Effector memory CD4-positive, alpha-beta T cell (primary cell): ENCODE data around the gene SLC7A6.

Experiments
- DNase-seq, 3 donors: peaks; one replicate each; pipeline ENCODE4 v3.0.0-alpha.2; 2020
- H3K27ac ChIP-seq: 2 replicates; pipeline ENCODE4 v1.7.0; 2013; ENCODE audit warnings: mild to moderate bottlenecking, low read length, moderate library complexity; ENCODE audit not compliant: insufficient read depth, poor library complexity, severe bottlenecking
- H3K27me3 ChIP-seq: replicated peaks from 2 replicates; pipeline ENCODE4 v1.7.0; 2013; ENCODE audit warnings: mild to moderate bottlenecking, low read length; ENCODE audit not compliant: insufficient read depth, control insufficient read depth, poor library complexity, severe bottlenecking
- H3K36me3 ChIP-seq: 2 replicates; pipeline ENCODE4 v1.7.0; 2013; ENCODE audit warnings: mild to moderate bottlenecking, low read length, moderate library complexity; ENCODE audit not compliant: control insufficient read depth, insufficient read depth
- H3K4me1 ChIP-seq: 2 replicates; pipeline ENCODE4 v1.7.0; 2013; ENCODE audit warnings: low read length, mild to moderate bottlenecking; ENCODE audit not compliant: control insufficient read depth, insufficient read depth, poor library complexity, severe bottlenecking
- H3K4me3 ChIP-seq: 2 replicates; pipeline ENCODE4 v1.7.0; 2013; ENCODE audit warnings: low read length, low read depth, mild to moderate bottlenecking; ENCODE audit not compliant: insufficient read depth, poor library complexity, severe bottlenecking
- H3K9me3 ChIP-seq: 2 replicates; pipeline ENCODE4 v1.7.0; 2013; ENCODE audit warnings: mild to moderate bottlenecking, low read length, moderate library complexity; ENCODE audit not compliant: control insufficient read depth

SLC7A6 gene

DNA sequence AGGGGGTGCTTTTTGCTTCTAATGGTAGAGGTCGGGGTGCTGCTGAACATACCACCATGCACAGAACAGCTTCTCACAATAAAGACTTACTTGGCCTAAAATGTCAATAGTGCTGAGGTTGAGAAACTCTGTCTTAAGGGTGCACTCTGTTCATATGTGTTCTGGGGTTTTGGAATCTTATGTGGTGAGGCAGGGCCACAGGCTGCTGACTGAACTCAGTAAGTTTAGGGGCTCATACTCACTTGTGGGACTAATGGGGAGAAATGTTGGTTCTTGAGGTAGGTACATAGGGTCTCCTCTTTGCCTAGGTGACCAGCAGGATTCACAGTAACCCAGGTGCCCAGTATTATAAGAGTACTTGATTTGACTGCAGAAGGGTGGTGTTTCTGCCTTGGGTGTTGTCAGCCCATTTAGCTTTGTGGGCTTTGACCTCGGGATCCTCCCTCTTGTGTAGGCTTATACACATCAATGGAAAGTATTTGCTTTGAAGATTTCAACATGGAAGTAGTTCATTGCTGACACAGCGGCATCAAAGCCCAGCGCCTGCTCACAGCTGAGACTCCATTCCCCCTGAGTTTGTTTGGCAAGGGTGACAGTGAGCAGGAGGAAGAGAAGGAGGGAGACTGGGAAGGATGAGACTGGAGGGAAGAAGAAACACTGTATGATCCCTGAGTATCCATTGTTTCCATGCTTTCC, 17.2 kb downstream of the SLC7A6 start:
- no peak for DNase-seq
- Histone ChIP-seq H3K36me3 (no peaks in the 10 kb centered on the region), H3K9me3 (no peaks in the 10 kb centered on the region), H3K27me3 (no peaks in the 10 kb centered on the region), H3K4me1 (peaks cover 74% of the 10 kb centered on the region), H3K27ac (peak overlapping the region; percentile 49), H3K4me3 (peak overlapping the region; percentile 13)

DNA sequence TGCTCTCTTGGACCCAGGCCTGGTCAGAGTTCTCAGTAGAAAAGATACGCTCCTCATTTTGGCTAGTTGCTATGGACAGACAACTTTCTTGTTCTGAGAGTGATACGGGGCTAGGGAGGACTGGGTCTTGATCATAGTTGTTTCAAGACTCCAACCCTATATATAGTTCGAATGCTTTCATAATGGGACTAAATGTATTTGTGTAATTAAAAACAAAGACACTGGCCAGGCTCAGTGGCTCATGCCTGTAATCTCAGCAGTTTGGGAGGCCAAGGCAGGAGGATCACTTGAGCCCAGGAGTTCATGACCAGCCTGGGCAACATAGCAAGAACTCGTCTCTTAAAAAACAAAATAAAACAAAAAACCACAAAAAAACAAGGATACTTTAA, 17.7 kb downstream of the SLC7A6 start:
- H3K36me3 ChIP-seq, result no peaks in the 10 kb centered on the region
- peaks cover 74% of the 10 kb centered on the region for H3K4me1 ChIP-seq
- DNase-seq, result no peak
- peak overlapping the region; percentile 49 for H3K27ac ChIP-seq
- H3K4me3 ChIP-seq, result peak overlapping the region; percentile 13
- H3K27me3 ChIP-seq, result no peaks in the 10 kb centered on the region
- H3K9me3 ChIP-seq, result no peaks in the 10 kb centered on the region

DNA sequence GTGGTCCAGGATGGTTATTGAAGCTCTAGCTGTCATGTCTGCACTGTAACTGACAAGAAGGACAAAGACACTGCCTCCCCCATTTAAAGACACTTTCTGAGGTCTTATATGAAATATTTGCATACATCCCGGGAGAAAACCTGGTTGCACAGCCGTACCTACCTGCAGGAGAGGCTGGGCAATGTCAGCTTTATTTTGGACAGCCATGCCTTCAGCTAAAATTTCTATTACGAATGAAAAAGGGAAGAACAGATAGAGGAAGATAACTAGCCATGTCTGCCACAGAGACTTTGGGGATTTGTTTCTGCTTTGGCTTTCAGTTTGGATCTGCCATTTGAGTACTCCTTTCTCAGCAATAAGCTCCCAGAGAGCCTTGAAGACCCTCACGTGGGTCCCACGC, 19.0 kb downstream of the SLC7A6 start:
- peaks cover 86% of the 10 kb centered on the region for H3K4me1 ChIP-seq
- H3K4me3 ChIP-seq, result peak overlapping the region; percentile 40
- no peaks in the 10 kb centered on the region for H3K27me3 ChIP-seq
- H3K36me3 ChIP-seq, result no peaks in the 10 kb centered on the region
- H3K9me3 ChIP-seq, result no peaks in the 10 kb centered on the region
- DNase-seq, result no peak
- peak overlapping the region; percentile 73 for H3K27ac ChIP-seq

DNA sequence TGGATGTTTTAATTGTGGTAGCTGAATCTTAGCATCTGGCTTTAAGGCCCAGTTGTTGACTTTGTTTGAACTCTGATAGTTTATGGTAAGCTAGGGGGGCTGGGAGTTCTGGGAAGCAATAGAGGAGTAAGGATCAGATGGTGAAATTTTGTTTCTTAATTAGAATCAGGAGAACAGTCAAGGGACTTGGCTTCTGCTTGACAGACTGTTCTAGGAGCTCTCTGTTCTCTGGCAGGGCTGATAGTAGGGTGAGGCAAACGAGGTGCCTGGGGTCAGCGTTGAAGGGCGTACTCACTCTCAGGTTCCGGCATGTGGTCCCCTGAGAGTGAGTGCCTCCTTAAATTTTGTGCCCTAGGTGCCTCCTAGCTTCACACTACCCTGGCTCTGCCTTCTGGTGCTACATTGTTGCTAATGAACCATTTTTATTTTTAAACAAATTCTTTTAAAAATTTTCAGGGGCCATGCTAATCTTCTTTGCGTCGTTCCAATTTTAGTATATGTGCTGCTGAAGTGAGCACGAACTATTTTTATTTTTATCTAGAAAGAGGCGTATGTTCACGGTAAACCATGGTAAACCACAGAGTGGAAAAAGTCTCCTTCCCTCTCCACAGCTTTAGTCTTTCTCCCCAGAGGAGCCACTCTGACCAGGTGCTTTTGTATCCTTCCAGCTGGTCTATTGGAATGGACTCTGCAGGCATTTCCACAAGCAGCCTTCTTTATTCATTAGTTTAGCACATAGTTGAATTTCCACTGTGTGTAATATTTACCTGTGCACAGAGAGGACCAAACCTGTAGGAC, 19.7 kb downstream of the SLC7A6 start:
- Histone ChIP-seq H3K36me3 (no peaks in the 10 kb centered on the region), H3K4me1 (peaks cover 92% of the 10 kb centered on the region), H3K4me3 (peak overlapping the region; percentile 40), H3K27me3 (no peaks in the 10 kb centered on the region), H3K9me3 (no peaks in the 10 kb centered on the region), H3K27ac (peak overlapping the region; percentile 73)
- no peak for DNase-seq

GRCh38 chr16:68284847-68285246, 20.5 kb downstream of the SLC7A6 start:
- Histone ChIP-seq H3K4me1 (peaks cover 97% of the 10 kb centered on the region), H3K27ac (peak overlapping the region; percentile 73), H3K4me3 (peak overlapping the region; percentile 36), H3K27me3 (no peaks in the 10 kb centered on the region), H3K36me3 (no peaks in the 10 kb centered on the region), H3K9me3 (no peaks in the 10 kb centered on the region)
- DNase-seq, result no peak

GRCh38 chr16:68285683-68286082, 21.4 kb downstream of the SLC7A6 start:
- Histone ChIP-seq H3K9me3 (no peaks in the 10 kb centered on the region), H3K4me3 (peak overlapping the region; percentile 36), H3K36me3 (peaks cover 4% of the 10 kb centered on the region), H3K27me3 (no peaks in the 10 kb centered on the region), H3K27ac (peak overlapping the region; percentile 73), H3K4me1 (peaks cover 98% of the 10 kb centered on the region)
- no peak for DNase-seq

DNA sequence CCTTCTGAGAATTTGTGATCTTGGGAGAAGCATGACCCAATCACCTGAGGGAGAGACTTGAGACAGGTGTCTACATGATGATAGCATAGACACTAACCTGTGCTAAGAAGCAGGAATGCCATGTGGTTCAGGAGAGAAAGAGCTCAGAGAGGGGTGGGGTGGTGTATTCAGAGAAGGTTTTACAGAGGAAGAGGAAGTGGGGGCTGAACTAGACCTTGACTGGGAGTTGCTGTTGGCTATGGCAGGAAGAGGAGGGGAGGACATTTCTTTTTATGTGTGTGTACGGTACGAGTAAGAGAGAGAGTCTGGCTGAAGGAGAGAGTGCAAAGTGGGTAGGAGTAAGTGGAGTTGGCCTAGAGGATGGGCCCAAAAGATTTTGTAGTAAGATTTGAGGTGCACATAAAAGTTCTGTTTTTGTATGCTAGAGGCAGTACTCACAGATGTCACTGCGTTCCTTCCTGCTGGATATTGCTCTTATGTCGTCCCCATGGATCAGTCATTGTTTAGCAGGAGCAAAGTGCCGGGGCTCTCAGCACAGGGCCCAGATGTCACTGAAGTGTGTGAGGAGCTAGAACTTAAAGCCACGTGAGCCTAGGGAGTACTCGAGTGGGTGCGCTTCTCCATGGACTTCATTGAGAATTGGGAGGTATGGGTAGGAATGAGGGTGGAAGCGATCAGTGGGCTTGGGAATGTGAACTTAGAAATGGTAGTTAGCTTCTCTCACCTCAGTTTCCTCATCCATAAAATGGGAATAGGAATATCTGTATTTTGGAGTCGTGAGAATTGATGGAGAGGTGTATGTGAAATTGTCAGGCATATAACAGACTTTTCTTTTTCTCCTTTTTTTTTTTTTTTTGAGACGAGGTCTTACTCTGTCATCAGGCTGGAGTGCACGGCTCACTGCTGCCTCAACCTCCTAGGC, 22.1 kb downstream of the SLC7A6 start:
- Histone ChIP-seq H3K27ac (peak overlapping the region; percentile 73), H3K36me3 (peaks cover 10% of the 10 kb centered on the region), H3K4me3 (peak overlapping the region; percentile 36), H3K9me3 (no peaks in the 10 kb centered on the region), H3K27me3 (no peaks in the 10 kb centered on the region), H3K4me1 (peaks cover 98% of the 10 kb centered on the region)
- DNase-seq, result no peak

DNA sequence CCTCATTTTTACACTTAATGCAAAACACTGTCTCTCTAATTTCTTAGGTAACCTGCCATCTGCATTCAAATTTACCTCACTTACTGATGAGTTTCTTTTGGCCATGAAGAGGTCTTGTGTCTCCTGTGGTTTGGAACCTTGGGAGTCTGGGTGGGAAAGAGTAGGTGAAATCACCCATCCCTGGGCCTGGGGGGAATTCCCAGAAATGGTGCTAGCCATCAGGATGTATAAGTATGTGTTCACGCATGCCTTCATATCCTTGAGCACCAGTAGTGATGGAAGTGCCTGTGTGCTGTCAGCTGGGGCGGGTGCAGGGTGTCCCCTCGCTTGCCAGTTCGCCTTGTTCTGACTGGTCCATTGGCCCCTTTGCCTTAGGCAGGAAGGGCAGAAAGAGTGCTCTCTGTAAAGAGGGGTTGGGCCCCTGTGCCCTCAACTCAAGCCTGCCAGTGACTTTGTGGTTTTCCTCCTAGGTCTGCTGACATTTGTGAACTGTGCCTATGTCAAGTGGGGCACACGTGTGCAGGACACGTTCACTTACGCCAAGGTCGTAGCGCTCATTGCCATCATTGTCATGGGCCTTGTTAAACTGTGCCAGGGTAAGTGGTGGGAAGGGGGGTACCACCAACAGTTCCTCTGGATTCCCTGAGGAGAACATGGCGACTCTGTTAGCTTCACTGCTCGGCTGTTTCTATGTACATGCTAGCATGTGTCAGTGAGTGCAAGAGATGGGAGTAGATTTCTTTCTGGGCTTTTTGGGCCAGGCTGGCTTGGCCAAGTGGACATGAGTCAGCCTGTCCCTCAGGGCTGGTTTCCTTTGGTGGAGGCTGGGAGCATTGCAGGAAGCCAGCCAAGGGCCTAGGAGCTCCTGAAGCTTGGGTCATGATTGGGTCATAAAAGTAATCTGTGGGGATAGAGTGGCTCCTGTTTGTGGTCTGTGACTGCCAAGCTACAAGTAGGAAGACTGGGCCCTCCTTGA, 23.2 kb downstream of the SLC7A6 start:
- no peaks in the 10 kb centered on the region for H3K27me3 ChIP-seq
- H3K36me3 ChIP-seq, result peaks cover 18% of the 10 kb centered on the region
- peak overlapping the region; percentile 73 for H3K27ac ChIP-seq
- H3K9me3 ChIP-seq, result no peaks in the 10 kb centered on the region
- H3K4me3 ChIP-seq, result peak overlapping the region; percentile 20
- H3K4me1 ChIP-seq, result peaks cover 98% of the 10 kb centered on the region
- DNase-seq, result peak in 2 of 3 donors; percentile 14 to 32

DNA sequence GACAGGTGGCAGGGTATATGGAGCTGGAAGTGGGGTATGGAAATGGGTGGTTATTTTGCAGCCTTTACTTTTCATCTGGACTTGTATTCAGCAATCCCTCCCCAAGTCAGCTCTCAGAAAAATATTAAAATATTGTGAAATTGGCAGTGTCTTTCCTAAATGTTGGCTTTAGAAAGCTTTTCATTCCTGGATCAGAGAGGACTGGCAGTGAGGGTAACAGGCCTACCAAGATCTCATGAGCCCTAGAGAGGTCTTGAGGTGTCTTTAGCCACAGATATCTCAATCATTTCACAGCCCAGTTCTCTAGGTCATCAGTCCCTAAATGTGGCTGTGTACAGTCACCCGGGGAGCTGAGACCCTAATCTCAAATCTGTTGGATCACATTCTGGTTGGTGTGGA, 23.9 kb downstream of the SLC7A6 start:
- Histone ChIP-seq H3K4me1 (peaks cover 95% of the 10 kb centered on the region), H3K9me3 (no peaks in the 10 kb centered on the region), H3K27ac (peak overlapping the region; percentile 73), H3K4me3 (no peak overlapping the region), H3K36me3 (peaks cover 22% of the 10 kb centered on the region), H3K27me3 (no peaks in the 10 kb centered on the region)
- DNase-seq, result no peak
